ENCODE results near the gene UBQLN3.

The UBQLN3 gene

DNA sequence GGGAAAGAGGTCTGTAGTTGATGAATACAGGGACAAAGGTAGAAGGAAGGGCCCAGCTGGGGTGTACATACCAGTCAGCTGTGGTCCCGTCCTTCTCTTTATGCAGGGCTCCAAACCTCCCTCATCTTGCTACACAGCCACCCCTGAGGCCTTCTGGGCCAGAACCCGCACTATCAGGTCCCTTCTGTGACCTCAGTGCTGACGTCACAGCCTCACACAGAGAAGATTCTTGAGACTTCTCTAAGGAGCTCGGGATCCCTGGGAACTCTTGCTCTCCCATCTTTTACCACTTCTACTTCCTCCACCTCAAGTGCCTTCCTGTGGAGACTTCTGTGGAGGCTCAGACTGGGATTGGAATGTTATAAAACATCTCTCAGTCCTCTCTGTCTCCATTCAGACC is at the start of gene UBQLN3:
UBQLN3 (minus strand) TSS at position 155 of the 400 bp plus-strand sequence. CDS start 399 bp downstream, outside the sequence.
- no peak for DNase-seq

GRCh38 chr11:5557751-5558150 is 48.0 kb upstream of the UBQLN3 start:
- no peak for DNase-seq

DNA sequence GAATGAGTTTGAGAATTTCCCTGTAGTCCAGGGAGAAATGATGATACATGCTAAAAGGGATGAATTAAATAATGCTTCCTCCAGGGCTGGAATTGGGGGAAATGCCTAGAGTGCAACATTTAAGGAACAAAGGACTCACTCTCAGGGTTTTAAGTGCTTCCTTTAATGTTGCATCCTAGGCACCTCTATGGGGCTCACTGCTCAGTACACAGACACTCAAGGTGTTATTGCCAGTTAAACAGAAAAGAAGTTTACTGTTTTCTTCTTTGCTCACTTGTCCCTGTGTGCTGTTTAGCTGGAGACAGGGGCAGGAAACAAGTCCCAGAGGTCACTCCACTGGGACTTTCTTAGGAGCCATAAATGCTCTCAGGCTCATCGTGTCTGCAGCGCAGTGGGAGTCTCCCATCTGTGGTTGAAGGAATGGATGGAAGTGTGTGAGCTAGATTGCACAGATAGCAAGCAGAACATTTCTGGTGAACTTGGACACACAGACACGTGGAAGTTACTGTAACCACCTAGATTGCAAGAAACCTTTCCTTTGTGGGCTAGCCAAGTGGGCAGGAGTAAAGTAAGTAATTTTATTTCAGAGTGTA is 46.9 kb upstream of the UBQLN3 start:
- no peak for DNase-seq

DNA sequence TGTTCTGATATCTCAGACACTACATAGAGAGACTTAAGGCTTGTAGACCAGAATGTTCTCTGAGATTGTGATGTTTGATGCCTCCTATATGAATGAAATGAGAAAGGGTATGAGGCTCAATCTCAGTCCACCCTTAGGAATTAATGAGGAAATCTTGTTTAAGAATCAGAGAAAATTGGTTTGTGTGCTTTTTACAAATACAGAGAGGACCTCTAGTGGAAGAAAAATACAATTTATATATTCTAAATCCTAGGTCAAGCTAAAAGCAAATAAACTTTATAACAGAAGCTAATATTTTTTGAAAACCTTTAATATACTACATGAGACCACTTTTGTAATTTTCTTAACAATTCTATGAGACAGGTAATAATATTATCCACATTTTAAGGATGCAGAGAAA is 43.6 kb upstream of the UBQLN3 start:
- no peak for DNase-seq

- no peak for DNase-seq
These were observed 40.8 kb upstream of the UBQLN3 start for GRCh38 chr11:5550440-5551095.

- no peak for DNase-seq
These were observed 38.7 kb upstream of the UBQLN3 start, which contains the start of gene OR52H1 for GRCh38 chr11:5548440-5548839. OR52H1 (minus strand) TSS chr11:5548540; CDS start chr11:5545505, 3,035 bp downstream.

- DNase-seq = no peak
These were observed 38.2 kb upstream of the UBQLN3 start for GRCh38 chr11:5547982-5548381.

GRCh38 chr11:5546457-5546856 is 36.7 kb upstream of the UBQLN3 start:
- DNase-seq = no peak

DNA sequence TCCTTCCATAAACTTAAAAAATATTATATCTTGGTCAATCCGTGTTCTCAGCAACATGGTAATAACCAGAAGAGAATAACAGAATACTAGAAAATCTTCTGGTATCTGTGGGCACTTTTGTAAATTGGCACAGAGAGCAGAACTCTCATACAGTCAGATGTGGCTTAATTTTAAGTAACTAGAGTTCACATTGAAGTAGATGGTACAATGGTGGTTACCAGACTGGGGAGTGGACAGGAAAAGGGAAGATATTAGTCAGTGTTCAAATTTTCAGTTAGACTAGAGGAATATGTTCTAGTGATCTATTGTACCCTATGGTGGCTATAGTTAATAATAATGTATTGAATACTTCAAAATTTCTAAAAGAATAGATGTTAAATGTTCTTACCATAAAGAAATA is 31.7 kb upstream of the UBQLN3 start:
- DNase-seq = no peak

- no peak for DNase-seq
These were observed 26.7 kb upstream of the UBQLN3 start for GRCh38 chr11:5536482-5536881.

GRCh38 chr11:5534046-5534445 is 24.3 kb upstream of the UBQLN3 start:
- DNase-seq = no peak

- no peak for DNase-seq
These were observed 21.5 kb upstream of the UBQLN3 start for GRCh38 chr11:5531053-5531831.

- DNase-seq = no peak
These were observed 18.7 kb upstream of the UBQLN3 start for GRCh38 chr11:5528495-5528894.

GRCh38 chr11:5527716-5528115 is 18.0 kb upstream of the UBQLN3 start:
- no peak for DNase-seq

GRCh38 chr11:5524756-5525155 is 15.0 kb upstream of the UBQLN3 start:
- no peak for DNase-seq

GRCh38 chr11:5522308-5522707 is 12.6 kb upstream of the UBQLN3 start:
- no peak for DNase-seq

- DNase-seq = no peak
These were observed 11.8 kb upstream of the UBQLN3 start for GRCh38 chr11:5521540-5521939.

DNA sequence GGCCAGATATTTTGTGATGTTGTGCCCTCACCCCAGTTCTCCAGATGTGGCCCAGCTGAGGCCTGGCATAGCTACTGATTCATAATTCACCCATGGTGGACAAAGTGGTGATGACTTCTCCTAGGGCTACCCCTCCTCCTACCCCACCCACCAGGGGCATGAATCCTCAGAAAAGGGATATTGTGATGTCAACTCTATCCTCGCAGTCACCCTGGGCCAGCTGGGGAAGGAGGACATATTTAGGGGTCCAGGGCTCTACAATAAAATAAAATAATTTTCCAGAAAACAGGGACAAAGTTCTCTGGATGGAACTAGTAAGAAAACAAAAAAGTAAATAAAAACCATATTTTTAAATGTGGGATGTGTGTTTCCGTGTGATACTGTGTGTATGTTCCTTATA is 6.8 kb upstream of the UBQLN3 start, which contains the start of gene UBQLNL:
UBQLNL (minus strand) TSS at position 101 of the 400 bp plus-strand sequence. CDS start 258 bp downstream, outside the sequence.
- no peak for DNase-seq

DNA sequence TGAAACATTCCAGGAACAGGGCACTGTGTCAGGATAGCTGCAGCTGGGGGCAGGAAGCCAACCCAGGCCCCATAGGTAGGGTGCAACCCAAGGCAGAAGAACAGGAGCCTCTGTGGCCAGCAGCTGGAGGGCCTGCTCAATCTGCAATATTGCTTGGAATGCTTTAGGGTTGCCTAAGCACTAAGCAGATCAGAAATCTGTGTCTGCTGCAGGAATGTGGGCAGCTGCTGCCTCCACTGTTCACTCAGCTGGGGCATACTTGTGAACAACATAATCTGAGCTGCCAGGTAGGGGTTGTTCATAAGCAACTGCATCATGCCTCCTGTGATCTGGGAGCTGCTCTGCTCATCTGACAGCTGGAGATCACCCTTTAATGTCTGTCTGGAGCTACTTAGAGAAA is 5.1 kb upstream of the UBQLN3 start:
- no peak for DNase-seq

DNA sequence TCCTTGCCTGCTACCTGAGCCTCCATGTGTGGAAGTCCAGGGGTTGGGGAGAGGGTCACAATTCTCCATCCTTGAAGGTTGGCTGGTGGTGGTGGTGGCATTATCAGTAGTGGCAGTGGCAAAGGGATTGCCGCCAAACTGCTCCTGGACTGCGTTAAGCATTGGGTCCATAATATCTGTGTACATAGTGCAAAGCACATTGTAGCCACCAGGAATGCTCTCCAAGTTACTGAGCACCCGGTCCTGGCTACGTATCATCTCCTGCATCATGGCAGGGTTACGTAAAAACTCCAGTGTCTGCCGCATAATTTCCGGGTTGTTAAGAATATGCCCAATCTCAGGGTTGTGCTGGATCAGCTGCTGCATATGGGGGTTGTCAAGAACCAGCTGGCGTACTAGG is 1.2 kb downstream of the UBQLN3 start:
- no peak for DNase-seq

GRCh38 chr11:5507933-5508305 is 1.8 kb downstream of the UBQLN3 start:
- no peak for DNase-seq

GRCh38 chr11:5507177-5507932 is 2.4 kb downstream of the UBQLN3 start:
- DNase-seq = no peak

- DNase-seq = no peak
These were observed 4.3 kb downstream of the UBQLN3 start for GRCh38 chr11:5505363-5506048.

Measured in COR-L47 (cell line).